Gastroesophageal sphincter (tissue), 3 donors: ENCODE measurements around the gene NTN3.

Source experiments
- EP300 ChIP-seq: sonication (generic); formaldehyde crosslinking; IDR thresholded peaks from one replicate; pipeline ENCODE4 v1.6.1; 2017; ENCODE audit warnings: antibody characterized with exemption, mild to moderate bottlenecking
- POLR2A ChIP-seq, 2 donors: fragments of 450-650 bp; IDR thresholded peaks; one replicate each; pipeline ENCODE4 v1.6.1; 2017; ENCODE audit warnings: antibody characterized with exemption in 2 of 2, mild to moderate bottlenecking in 2 of 2, moderate library complexity in 1 of 2
- POLR2AphosphoS5 ChIP-seq: sonication (generic); formaldehyde crosslinking; IDR thresholded peaks from one replicate; pipeline ENCODE4 v1.6.1; 2017; ENCODE audit warnings: antibody characterized with exemption
- TF ChIP-seq, protein P1 (sequence below), 4 experiments: fragments of 200-600 bp in 2 of 4; fragments of 450-650 bp in 2 of 4; sonication (generic) in 1 of 4; IDR thresholded peaks; one replicate each; pipeline ENCODE4 v1.5.1; 2017 to 2019; ENCODE audit warnings: antibody characterized with exemption in 4 of 4, mild to moderate bottlenecking in 2 of 4, moderate library complexity in 2 of 4

DNA sequence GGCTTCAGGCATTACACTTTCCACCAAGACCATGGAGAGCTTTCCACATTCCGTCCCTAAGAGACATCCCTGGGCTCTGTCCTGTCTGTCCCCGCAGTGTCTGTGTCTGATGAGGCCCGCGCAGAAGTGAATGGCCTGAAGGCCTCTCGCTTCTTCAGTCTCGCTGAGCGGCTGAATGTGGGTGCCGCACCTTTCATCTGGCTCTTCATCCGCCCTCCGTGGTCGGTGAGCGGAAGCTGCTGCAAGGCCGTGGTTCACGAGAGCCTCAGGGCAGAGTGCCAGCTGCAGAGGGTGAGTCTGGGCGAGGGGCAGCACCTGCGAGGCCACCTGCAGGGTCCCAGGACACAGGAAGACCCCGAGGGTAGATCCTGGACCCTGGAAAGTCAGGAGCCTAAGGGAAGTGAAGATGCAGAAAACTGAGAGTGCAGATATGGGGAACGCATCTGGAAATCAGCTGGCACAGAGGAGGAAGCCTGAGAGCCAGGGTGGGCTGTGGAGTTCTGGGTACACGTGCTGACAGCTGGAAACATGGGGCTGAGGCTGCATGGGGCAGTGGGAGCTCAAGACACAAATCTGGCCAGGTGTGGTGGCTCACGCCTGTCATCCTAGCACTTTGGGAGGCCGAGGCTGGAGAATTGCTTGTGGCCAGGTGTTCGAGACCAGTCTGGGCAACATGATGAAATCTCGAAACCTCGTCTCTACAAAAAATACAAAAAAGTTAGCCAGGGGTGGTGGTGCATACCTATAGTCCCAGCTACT, 33.9 kb upstream of the NTN3 start:
- TF ChIP-seq, protein P1, sequence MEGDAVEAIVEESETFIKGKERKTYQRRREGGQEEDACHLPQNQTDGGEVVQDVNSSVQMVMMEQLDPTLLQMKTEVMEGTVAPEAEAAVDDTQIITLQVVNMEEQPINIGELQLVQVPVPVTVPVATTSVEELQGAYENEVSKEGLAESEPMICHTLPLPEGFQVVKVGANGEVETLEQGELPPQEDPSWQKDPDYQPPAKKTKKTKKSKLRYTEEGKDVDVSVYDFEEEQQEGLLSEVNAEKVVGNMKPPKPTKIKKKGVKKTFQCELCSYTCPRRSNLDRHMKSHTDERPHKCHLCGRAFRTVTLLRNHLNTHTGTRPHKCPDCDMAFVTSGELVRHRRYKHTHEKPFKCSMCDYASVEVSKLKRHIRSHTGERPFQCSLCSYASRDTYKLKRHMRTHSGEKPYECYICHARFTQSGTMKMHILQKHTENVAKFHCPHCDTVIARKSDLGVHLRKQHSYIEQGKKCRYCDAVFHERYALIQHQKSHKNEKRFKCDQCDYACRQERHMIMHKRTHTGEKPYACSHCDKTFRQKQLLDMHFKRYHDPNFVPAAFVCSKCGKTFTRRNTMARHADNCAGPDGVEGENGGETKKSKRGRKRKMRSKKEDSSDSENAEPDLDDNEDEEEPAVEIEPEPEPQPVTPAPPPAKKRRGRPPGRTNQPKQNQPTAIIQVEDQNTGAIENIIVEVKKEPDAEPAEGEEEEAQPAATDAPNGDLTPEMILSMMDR (IDR thresholded peaks at IDR 0.05), result no peak
- TF ChIP-seq POLR2A (IDR thresholded peaks at IDR 0.05) (no peak), POLR2AphosphoS5 (no peak), EP300 (no peak)
